ENCODE results near the gene SLC1A1.
A peak's percentile ranks its signal among the peaks of the same experiment; 100 is the strongest.
"Not testable (repeated sequence)": the region's sequence is repeated elsewhere in the genome, so short reads cannot be mapped to it uniquely, and the experiment has no call there.

SLC1A1 gene

GRCh38 chr9:4579001-4579400 lies 88.7 kb downstream of the SLC1A1 start:
- DNase-seq (no peak), ATAC-seq (no peak)

GRCh38 chr9:4581035-4581760 lies 90.9 kb downstream of the SLC1A1 start:
- no peak for DNase-seq
- ATAC-seq, result no peak

GRCh38 chr9:4581861-4582565 lies 91.7 kb downstream of the SLC1A1 start:
- no peak for DNase-seq

DNA sequence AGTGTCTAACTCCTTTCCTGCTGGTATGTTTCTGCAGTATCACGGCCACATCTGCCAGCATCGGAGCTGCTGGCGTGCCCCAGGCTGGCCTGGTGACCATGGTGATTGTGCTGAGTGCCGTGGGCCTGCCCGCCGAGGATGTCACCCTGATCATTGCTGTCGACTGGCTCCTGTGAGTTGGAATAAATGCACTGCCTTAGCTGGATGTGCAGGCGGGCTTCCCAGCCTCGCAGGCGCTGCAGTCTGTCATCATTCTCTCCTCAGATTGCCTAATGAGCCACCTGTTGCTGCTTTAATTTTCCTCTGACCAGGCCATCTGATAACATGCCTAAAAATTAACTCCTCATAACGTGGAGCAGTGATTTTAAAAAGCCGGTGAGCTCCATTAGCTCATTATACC lies 92.7 kb downstream of the SLC1A1 start:
- DNase-seq (no peak), ATAC-seq (no peak)

More at GRCh38 chr9:4581861-4582565, 91.7 kb downstream of the SLC1A1 start:
- no peak for ATAC-seq

DNA sequence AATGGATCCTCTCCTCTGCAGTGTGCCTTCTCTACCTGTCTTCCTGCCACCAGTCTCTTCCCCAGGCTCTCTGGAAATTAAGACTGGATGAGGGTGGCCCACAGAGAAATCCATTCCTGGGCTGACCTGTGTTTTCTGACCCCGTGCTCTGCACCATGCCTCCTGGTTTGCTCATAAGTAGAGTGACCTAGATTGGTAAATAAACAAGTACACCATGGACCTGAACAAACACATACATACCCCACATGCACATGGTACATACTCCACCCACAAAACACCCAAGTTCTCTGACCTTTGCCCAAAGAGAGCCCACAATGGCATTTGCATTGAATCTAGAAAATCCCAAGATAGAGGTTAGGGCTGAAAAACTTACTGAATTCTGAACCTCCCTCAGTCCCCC lies 94.4 kb downstream of the SLC1A1 start:
- DNase-seq (no peak), ATAC-seq (no peak)

DNA sequence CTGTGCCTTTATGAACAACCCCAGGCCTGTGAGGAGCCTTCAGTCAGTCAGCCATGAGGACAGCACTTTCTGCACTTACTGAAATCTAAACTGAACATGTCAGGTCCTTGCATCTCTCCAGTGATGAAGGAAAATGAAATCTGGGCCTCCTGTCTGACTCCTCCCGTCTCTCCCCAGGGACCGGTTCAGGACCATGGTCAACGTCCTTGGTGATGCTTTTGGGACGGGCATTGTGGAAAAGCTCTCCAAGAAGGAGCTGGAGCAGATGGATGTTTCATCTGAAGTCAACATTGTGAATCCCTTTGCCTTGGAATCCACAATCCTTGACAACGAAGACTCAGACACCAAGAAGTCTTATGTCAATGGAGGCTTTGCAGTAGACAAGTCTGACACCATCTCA lies 94.9 kb downstream of the SLC1A1 start:
- ATAC-seq (no peak), DNase-seq (no peak)

- DNase-seq, result no peak
- ATAC-seq, result no peak
These were observed 98.5 kb downstream of the SLC1A1 start for GRCh38 chr9:4588721-4589120.

DNA sequence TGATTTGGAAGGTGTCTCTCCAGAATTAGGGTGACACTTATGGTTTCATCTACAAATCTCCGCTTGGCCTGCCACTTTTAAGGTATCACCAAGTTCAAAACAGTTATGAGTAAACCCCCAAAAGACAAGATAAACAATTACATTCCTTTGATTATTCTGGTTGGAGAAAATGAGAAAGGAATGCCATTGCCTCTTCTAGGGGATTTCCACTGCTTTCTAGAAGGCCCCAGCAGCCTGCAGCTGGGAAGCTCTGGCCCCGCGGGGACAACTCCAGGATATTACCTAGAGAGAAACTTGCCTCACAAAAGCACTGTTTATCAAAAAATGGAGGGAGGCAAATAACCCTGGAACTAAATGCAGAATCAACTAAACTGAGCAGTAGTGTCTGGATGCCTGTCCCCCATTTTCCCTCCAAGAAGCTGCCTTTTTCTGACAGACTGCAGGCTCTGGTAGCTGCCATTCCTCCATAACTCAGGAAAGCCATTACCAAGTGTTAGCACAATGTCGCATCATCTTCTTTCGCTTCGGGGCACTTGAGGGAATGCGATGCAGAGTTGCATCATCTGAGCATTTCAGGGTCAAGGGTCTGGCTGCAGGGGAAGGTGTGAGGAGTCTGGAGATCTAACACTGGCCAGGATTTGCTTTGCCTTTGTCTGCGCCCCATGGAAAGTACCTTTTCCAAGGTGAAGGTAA lies 100.3 kb downstream of the SLC1A1 start:
- no peak for ATAC-seq
- no peak for DNase-seq

DNA sequence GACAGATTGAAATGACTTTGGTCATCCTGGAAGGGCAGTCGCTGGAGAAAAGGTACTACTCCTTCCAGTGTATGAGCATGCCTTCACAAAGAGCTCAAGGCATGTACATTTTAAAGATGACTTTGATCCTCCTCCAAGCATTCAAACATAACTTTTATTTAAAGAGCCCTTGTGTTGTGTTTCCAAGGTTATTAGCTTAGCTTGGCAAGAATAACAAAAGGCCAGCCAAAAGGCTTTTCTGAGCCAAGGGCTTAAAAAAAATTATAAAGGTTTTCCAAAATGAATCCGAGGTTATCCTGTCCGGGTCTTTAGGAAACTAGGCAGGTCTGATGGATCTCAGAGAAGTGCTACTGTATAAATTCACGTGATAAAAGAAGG lies 100.8 kb downstream of the SLC1A1 start:
- DNase-seq (no peak), ATAC-seq (no peak)

DNA sequence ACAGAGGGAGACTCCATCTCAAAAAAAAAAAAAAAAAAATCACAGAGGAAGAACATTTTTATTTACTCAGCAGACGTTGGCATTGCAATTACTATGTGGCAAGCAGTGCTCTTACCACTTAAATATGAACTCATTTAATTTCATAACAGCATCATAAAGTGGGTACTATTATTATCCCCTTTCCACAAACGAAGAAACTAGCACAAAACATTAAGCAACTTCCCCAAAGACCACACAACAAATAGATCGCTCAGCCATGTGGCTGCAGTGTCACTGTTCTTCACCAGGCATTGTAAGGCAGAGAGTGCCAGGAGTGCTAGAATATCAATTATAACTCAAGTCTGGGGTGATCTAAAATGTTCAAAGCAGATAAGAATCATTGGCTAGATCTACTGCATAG lies 102.0 kb downstream of the SLC1A1 start:
- DNase-seq, result no peak
- ATAC-seq, result no peak

DNA sequence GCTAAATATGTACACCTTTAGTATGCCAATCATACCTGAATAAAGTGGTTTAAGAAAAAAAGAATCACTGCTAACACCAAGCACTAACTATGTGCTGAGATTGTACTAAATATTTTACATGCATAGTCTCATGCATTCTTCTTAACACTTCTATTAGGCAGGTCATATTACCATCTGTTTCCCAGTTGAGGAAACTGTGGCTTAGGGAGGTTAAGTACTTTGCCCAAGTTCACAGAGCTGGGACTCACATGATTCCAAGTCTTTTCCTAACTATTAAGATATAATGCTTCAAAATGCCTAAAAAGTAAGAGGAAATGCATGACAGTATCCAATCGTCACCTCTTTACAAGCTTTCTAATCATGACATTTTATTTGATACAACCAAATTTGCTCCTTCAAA lies 102.6 kb downstream of the SLC1A1 start:
- no peak for DNase-seq
- ATAC-seq, result no peak

DNA sequence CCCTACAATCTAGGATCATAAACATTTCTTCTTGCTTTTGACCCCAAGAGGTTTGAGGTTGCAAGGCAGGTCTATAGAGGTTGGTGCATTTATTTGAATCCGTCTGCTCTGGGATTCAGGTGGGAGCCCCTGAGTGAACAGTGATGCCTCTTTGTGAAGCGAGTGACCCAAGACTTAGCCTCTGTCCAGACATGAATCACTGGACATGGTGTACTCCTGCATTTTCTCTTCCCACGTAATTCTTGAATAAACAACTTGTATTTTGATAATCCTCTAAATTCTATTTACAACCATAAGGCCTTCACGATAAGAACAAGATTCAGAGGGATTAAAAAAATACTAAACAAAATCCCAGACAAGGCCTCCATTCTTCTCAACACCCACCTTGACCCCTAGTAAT lies 104.3 kb downstream of the SLC1A1 start:
- DNase-seq (no peak), ATAC-seq (no peak)

DNA sequence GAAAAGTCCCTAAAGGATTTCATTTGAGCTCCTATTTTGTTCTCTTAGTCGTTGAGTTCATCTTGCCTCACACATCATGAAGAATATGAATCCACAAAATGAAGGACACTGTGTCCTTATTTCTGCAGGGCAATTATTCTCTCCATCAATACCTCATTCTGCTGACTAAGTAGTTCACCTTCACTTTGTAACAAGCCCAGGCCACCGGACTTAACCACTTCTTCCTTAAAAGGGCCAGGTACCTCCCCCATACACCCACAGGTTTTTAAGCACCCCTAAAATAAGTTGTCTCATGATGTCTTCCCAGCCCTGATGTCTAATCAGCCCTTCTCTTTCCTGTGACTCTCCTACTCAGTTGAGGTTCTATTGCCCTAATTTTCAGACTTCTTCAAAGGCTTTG lies 104.7 kb downstream of the SLC1A1 start:
- DNase-seq (no peak), ATAC-seq (no peak)

DNA sequence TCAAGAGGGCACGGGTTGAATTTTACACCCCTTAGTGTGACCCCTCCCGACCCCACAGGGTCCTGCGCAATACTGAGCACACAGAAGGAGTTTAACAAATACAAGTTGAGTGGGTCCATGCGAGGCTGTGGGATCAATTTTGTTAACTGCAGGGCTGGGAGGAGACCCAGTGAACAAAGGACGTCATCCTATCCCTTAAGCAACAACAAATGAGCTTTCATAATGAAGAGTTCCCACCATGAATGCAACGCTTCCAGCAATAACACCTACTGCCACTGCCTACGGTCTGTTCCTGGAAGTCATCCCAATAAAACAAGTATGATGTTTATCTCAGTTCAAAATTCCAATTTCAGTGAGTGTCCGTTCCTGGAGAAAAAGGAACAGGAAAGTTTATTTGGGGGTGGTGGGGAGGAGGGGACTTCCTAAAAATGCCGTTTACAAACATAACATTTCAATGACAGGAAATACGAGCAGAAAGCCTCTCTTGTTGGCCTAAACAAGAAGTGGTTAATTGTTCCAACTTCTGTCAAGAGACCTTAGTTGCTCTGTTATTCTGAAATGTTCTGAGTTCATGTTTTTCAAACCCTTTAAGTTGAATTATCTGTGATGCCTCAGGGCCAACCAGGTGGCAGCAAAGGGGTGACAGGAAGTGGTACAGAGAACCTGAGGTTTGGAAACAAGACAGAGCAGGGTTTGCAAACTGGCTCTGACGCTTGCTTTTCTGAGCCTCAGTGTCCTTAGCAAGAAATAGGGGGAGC lies 106.1 kb downstream of the SLC1A1 start:
- peak; percentile 71 for ATAC-seq
- peak; percentile 25 for DNase-seq

- DNase-seq, result no peak
These were observed 110.1 kb downstream of the SLC1A1 start for GRCh38 chr9:4600368-4600767.

GRCh38 chr9:4603830-4604229 lies 113.6 kb downstream of the SLC1A1 start:
- ATAC-seq (no peak), DNase-seq (no peak)

More at GRCh38 chr9:4600368-4600767, 110.1 kb downstream of the SLC1A1 start:
- no peak for ATAC-seq

DNA sequence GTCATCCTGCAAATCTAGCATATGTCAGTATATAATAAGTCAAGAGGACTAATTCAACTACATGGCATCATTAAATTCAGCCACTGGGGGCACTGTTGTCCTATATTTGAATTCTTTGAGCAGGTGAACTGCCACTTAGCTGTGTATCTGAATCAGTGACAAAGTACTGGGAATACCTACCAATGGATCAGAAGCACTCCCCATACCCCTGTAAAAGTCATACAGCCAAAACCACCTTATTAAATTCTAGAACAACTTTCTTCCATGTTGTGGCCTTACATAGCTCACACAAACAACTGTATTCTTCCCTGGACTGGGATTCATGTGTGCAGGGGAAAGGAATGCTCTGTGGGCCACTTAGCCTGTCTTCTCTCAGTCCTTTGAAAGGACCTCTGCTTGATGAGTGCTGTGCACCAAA lies 114.4 kb downstream of the SLC1A1 start:
- DNase-seq (peak; percentile 70), ATAC-seq (peak; percentile 55)

DNA sequence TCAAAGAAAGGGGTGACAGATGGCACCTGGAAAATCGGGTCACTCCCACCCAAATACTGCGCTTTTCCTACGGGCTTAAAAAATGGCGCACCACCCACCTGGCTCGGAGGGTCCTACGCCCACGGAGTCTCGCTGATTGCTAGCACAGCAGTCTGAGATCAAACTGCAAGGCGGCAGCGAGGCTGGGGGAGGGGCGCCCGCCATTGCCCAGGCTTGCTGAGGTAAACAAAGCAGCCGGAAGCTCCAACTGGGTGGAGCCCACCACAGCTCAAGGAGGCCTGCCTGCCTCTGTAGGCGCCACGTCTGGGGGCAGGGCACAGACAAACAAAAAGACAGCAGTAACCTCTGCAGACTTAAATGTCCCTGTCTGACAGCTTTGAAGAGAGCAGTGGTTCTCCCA lies 115.8 kb downstream of the SLC1A1 start:
- not testable (repeated sequence) for DNase-seq, ATAC-seq

DNA sequence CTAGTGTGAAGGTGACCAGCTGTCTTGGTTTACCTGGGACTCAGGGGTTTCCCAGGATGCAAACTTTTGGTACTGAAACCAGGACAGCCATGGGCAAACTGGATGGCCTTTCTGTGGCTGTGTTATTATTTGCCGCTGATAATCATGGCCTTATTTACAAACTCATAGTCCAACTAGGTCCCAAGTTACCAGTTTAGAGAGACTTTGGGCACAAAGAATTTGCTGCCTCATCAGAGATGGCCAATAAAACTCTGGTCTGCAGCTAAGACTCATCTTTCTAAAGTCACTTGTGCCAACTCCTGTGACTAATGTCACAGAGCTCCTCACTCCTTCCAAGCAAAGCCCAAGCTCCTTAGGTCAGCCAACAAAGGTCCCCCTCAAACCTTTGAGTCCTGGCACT lies 124.4 kb downstream of the SLC1A1 start:
- no peak for DNase-seq
- no peak for ATAC-seq

GRCh38 chr9:4615251-4615650 lies 125.0 kb downstream of the SLC1A1 start:
- ATAC-seq, result no peak
- no peak for DNase-seq

GRCh38 chr9:4615778-4616177 lies 125.5 kb downstream of the SLC1A1 start:
- ATAC-seq, result no peak
- DNase-seq, result no peak

- no peak for DNase-seq
- ATAC-seq, result no peak
These were observed 127.5 kb downstream of the SLC1A1 start for GRCh38 chr9:4617752-4618151.

GRCh38 chr9:4618700-4619099 lies 128.4 kb downstream of the SLC1A1 start:
- no peak for ATAC-seq

More at GRCh38 chr9:4618700-4619099, 128.4 kb downstream of the SLC1A1 start:
- no peak for DNase-seq

Data from stimulated activated naive CD8-positive, alpha-beta T cell treated with anti-CD3 and anti-CD28 coated beads, Interleukin-15, Interleukin-2, amounts not matched to agents 100 U/mL and 50 U/mL, for 24 hours (primary cell).